K562 (cell line): ENCODE results near the gene NAV2. TPM values are rescaled to one million over a fixed set of nuclear protein-coding genes. Genes with fewer than 3 reads are reported as not detected.

Source experiments
- ATAC-seq: fragments of 200-7000 bp; cut with Tn5 transposase; 3 replicates; pipeline ENCODE4 v1.9.1; 2020; ENCODE audit warnings: moderate library complexity
- BruUV-seq: library from RNA; stranded (reverse); fragments of 400-500 nt; replicated peaks from 2 replicates; lab custom pipeline; 2021; lab: Mats Ljungman, UMichigan
- CTCF ChIA-PET: fragments of 300-600 bp; formaldehyde crosslinking; extraction: SDS; loops from one replicate; lab custom pipeline; 2021; ENCODE audit warnings: low intra/inter-chr PET ratio; lab: Yijun Ruan, JAX
- POLR2A ChIA-PET: fragments of 300-600, 350-650 bp; sonication (Branson Sonifier 250); formaldehyde crosslinking; extraction: SDS; loops from one replicate; lab custom pipeline; 2021; ENCODE audit warnings: antibody characterized with exemption, inconsistent platforms; lab: Yijun Ruan, JAX
- DNase-seq, 4 experiments: peaks; one replicate each; pipeline versions ENCODE4 v3.0.0 to v3.0.0-alpha.2; 2011 to 2018; ENCODE audit warnings: low spot score in 3 of 4, mixed read lengths in 3 of 4; ENCODE audit errors: extremely low read depth in 1 of 4
- FAIRE-seq: peaks from 2 replicates; lab custom pipeline; 2011; peaks lifted over from hg19 to GRCh38; lab: Jason Lieb, UNC
- H2AFZ ChIP-seq: 2 replicates; pipeline ENCODE4 v1.6.0; 2011; ENCODE audit warnings: low read depth, low read length, control low read depth, inconsistent platforms
- H3K27ac ChIP-seq: fragments of 200-600 bp; 3 replicates; pipeline ENCODE4 v1.8.0; 2011; ENCODE audit warnings: low read depth, mild to moderate bottlenecking, control low read depth, inconsistent platforms, low read length, moderate library complexity, mixed read lengths; ENCODE audit errors: extremely low read depth
- H3K27me3 ChIP-seq, 2 experiments: fragments of 300-600 bp in 1 of 2; 2 replicates in 1 of 2; 3 replicates in 1 of 2; pipeline versions ENCODE4 v1.6.0 to v1.8.0; 2011; ENCODE audit warnings: inconsistent platforms in 2 of 2, low read length in 2 of 2, mild to moderate bottlenecking in 1 of 2, mixed read lengths in 1 of 2, moderate library complexity in 1 of 2; ENCODE audit not compliant: control insufficient read depth in 2 of 2, insufficient read depth in 2 of 2
- H3K36me3 ChIP-seq: fragments of 300-600 bp; 3 replicates; pipeline ENCODE4 v1.8.0; 2011; ENCODE audit warnings: mild to moderate bottlenecking, low read length, inconsistent platforms; ENCODE audit not compliant: control insufficient read depth, insufficient read depth
- H3K4me1 ChIP-seq, 2 experiments: fragments of 200-600 bp in 1 of 2; replicated peaks in 1 of 2; 2 replicates in 1 of 2; 3 replicates in 1 of 2; pipeline versions ENCODE4 v1.5.1 to v1.8.0; 2011; ENCODE audit warnings: inconsistent platforms in 2 of 2, low read length in 2 of 2, mild to moderate bottlenecking in 1 of 2, mixed read lengths in 1 of 2, moderate library complexity in 1 of 2; ENCODE audit not compliant: control insufficient read depth in 2 of 2, insufficient read depth in 2 of 2
- H3K4me2 ChIP-seq: 2 replicates; pipeline ENCODE4 v1.6.1; 2011; ENCODE audit warnings: low read length, control low read depth, inconsistent platforms, mixed read lengths; ENCODE audit not compliant: insufficient read depth
- H3K4me3 ChIP-seq: fragments of 200-600 bp; sonication (generic), shearing (Covaris generic); 2 replicates; pipeline ENCODE4 v1.5.1; 2016; ENCODE audit warnings: control low read depth, inconsistent platforms
- H3K79me2 ChIP-seq: fragments of 200-600 bp; 3 replicates; pipeline ENCODE4 v1.8.0; 2011; ENCODE audit warnings: low read length, inconsistent platforms; ENCODE audit not compliant: control insufficient read depth, insufficient read depth
- H3K9ac ChIP-seq, 2 experiments: 2 replicates each; pipeline versions ENCODE4 v1.6.0 to v1.6.1; 2011; ENCODE audit warnings: low read depth in 2 of 2, low read length in 2 of 2, control low read depth in 1 of 2, inconsistent platforms in 1 of 2, mild to moderate bottlenecking in 1 of 2, mixed read lengths in 1 of 2; ENCODE audit not compliant: insufficient read depth in 1 of 2
- H3K9me1 ChIP-seq: one replicate; pipeline ENCODE4 v1.6.0; 2011; ENCODE audit warnings: inconsistent platforms, mild to moderate bottlenecking, low read length, moderate library complexity; ENCODE audit not compliant: control insufficient read depth, insufficient read depth
- H3K9me3 ChIP-seq: replicated peaks from 2 replicates; pipeline ENCODE4 v1.5.1; 2011; ENCODE audit warnings: low read depth, low read length, inconsistent platforms; ENCODE audit not compliant: control insufficient read depth, insufficient read depth
- H4K20me1 ChIP-seq: replicated peaks from 2 replicates; pipeline ENCODE4 v1.6.1; 2011; ENCODE audit warnings: low read length, inconsistent platforms, mixed read lengths; ENCODE audit not compliant: control insufficient read depth, insufficient read depth
- CHD2 ChIP-seq: IDR thresholded peaks from 2 replicates; pipeline ENCODE4 v1.6.1; 2011; ENCODE audit warnings: low read depth, low read length
- DACH1 ChIP-seq: fragments of 450-650 bp; IDR thresholded peaks from 2 replicates; pipeline ENCODE4 v1.6.1; 2018; ENCODE audit not compliant: partially characterized antibody
- JUNB ChIP-seq: fragments of 450-650 bp; formaldehyde crosslinking; conservative IDR thresholded peaks from 2 replicates; pipeline ENCODE4 v1.4.0; 2020; ENCODE audit warnings: mild to moderate bottlenecking
- MXI1 ChIP-seq: IDR thresholded peaks from 2 replicates; pipeline ENCODE4 v1.6.1; 2011; ENCODE audit warnings: low read depth, mild to moderate bottlenecking, improper control_type of control experiment, low read length
- SIRT6 ChIP-seq: IDR thresholded peaks from one replicate; pipeline ENCODE4 v1.6.1; 2012; ENCODE audit warnings: low read depth, mild to moderate bottlenecking, control low read depth, inconsistent platforms, low read length, moderate library complexity
- ZNF695 ChIP-seq: fragments of 450-650 bp; formaldehyde crosslinking; IDR thresholded peaks from 2 replicates; pipeline ENCODE4 v1.4.0; 2020; ENCODE audit warnings: mild to moderate bottlenecking, moderate library complexity
- WGBS: fragments of 100-300 bp; shearing (Covaris generic); methylation state at CpG from one replicate; pipeline ENCODE4 v1.1.6; 2016; ENCODE audit warnings: low coverage, mixed read lengths; ENCODE audit not compliant: insufficient coverage; ENCODE audit errors: missing lambda C conversion rate; 5-methylcytosine and 5-hydroxymethylcytosine counted together
- in situ Hi-C: fragments of 300-500 bp; cut with MboI; formaldehyde crosslinking; loops from 4 replicates; pipeline ENCODE4 v1.15.0; 2018; ENCODE audit warnings: inconsistent platforms, mixed read lengths
- intact Hi-C: fragments of 100-400 bp; cut with micrococcal nuclease; formaldehyde crosslinking; loops from 2 replicates; pipeline ENCODE4 v1.14.2; 2022
- polyA plus RNA-seq, 8 experiments: library from polyadenylated mRNA; depleted of rRNA in 4 of 8; stranded (reverse) in 5 of 8; unstranded in 3 of 8; fragments of >200 nt; fragmentation: Nextera tagmentation in 2 of 8; fragmentation: Illumina TruSeq in 1 of 8; extraction: Ambion mirVana in 2 of 8; extraction: Trizol in 1 of 8; gene quantifications; 2 replicates each; pipeline versions ENCODE4 v1.2.1 to v1.2.3, GENCODE V29; 2011 to 2014; ENCODE audit warnings: inconsistent platforms in 1 of 8, missing spikeins in 1 of 8
- total RNA-seq, 7 experiments: library from RNA; depleted of rRNA in 6 of 7; stranded (reverse); fragments of >200 nt in 6 of 7; fragmentation: Illumina TruSeq in 2 of 7; extraction: Trizol in 2 of 7; gene quantifications; 2 replicates each; pipeline versions ENCODE4 v1.2.1 to v1.2.3, GENCODE V29; 2011 to 2021; ENCODE audit warnings: low replicate concordance in 1 of 7
- TF ChIP-seq, protein P1 (sequence below): fragments of 250-450 bp; sonication (Bioruptor Pico); IDR thresholded peaks from 2 replicates; pipeline ENCODE4 v1.8.0; 2021; ENCODE audit warnings: moderate library complexity, mild to moderate bottlenecking, inconsistent platforms
- TF ChIP-seq, protein P2 (sequence below): fragments of 200-800 bp; sonication (Bioruptor generic); IDR thresholded peaks from 2 replicates; pipeline ENCODE4 v1.6.1; 2017; ENCODE audit warnings: missing genetic modification characterization, missing compliant biosample characterization
- TF ChIP-seq, protein P3 (sequence below), 2 experiments: fragments of 450-650 bp in 1 of 2; IDR thresholded peaks; 2 replicates each; pipeline ENCODE4 v1.6.1; 2011 to 2017; ENCODE audit warnings: low read depth in 2 of 2, antibody characterized with exemption in 1 of 2, borderline replicate concordance in 1 of 2, low read length in 1 of 2, mild to moderate bottlenecking in 1 of 2, mixed read lengths in 1 of 2; ENCODE audit not compliant: control insufficient read depth in 1 of 2

The NAV2 gene
- total and polyA plus RNA-seq, 9 of the 15 experiments (the other 6 are each of a cell fraction or from before 2014, with no cell fraction given): 0.03 to 0.35 (median 0.05) TPM

- no peak for TF ChIP-seq CHD2
- TF ChIP-seq DACH1: no peak
- no peak for TF ChIP-seq SIRT6
- TF ChIP-seq MXI1: no peak
- no peak for TF ChIP-seq ZNF695
- TF ChIP-seq, protein P1, sequence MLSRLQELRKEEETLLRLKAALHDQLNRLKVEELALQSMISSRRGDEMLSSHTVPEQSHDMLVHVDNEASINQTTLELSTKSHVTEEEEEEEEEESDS (CRISPR knock-in tag): no peak
- TF ChIP-seq, protein P2, sequence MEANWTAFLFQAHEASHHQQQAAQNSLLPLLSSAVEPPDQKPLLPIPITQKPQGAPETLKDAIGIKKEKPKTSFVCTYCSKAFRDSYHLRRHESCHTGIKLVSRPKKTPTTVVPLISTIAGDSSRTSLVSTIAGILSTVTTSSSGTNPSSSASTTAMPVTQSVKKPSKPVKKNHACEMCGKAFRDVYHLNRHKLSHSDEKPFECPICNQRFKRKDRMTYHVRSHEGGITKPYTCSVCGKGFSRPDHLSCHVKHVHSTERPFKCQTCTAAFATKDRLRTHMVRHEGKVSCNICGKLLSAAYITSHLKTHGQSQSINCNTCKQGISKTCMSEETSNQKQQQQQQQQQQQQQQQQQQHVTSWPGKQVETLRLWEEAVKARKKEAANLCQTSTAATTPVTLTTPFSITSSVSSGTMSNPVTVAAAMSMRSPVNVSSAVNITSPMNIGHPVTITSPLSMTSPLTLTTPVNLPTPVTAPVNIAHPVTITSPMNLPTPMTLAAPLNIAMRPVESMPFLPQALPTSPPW (CRISPR knock-in tag): no peak
- TF ChIP-seq, protein P3, sequence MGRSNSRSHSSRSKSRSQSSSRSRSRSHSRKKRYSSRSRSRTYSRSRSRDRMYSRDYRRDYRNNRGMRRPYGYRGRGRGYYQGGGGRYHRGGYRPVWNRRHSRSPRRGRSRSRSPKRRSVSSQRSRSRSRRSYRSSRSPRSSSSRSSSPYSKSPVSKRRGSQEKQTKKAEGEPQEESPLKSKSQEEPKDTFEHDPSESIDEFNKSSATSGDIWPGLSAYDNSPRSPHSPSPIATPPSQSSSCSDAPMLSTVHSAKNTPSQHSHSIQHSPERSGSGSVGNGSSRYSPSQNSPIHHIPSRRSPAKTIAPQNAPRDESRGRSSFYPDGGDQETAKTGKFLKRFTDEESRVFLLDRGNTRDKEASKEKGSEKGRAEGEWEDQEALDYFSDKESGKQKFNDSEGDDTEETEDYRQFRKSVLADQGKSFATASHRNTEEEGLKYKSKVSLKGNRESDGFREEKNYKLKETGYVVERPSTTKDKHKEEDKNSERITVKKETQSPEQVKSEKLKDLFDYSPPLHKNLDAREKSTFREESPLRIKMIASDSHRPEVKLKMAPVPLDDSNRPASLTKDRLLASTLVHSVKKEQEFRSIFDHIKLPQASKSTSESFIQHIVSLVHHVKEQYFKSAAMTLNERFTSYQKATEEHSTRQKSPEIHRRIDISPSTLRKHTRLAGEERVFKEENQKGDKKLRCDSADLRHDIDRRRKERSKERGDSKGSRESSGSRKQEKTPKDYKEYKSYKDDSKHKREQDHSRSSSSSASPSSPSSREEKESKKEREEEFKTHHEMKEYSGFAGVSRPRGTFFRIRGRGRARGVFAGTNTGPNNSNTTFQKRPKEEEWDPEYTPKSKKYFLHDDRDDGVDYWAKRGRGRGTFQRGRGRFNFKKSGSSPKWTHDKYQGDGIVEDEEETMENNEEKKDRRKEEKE (IDR thresholded peaks at IDR 0.05; ENCODE audit: borderline replicate concordance in 1 of 2, control insufficient read depth in 1 of 2, low read depth in 2 of 2, low read length in 1 of 2): no peak
- no peak for TF ChIP-seq JUNB
- FAIRE-seq: no peak
- intact Hi-C loops (no loop called here), in situ Hi-C loops (no loop called here)
- H3K4me3 ChIP-seq: no peak overlapping the region
- no peaks in the 10 kb centered on the region for H3K9me3 ChIP-seq
- no peak overlapping the region for H3K27ac ChIP-seq
- DNase-seq: no peak
- H3K4me2 ChIP-seq: no peak overlapping the region
- ATAC-seq: no peak
- no peak overlapping the region for H2AFZ ChIP-seq
- H3K79me2 ChIP-seq: no peaks in the 10 kb centered on the region
- peaks cover 3 to 5% of the 10 kb centered on the region in 2 experiments; a peak in 2 of 5 replicates for H3K4me1 ChIP-seq
- WGBS: 48% methylated on average over 3 of the region's 3 CpGs
- no peak overlapping the region for H3K9ac ChIP-seq
- H3K36me3 ChIP-seq: no peaks in the 10 kb centered on the region
- POLR2A ChIA-PET: interaction anchor here (1.2 kb wide), 1 partner anchor 8 kb away, joined by 4 read pairs; no protein-coding TSS in a partner anchor
- BruUV-seq: no TSS peak
- H4K20me1 ChIP-seq: no peaks in the 10 kb centered on the region
- H3K27me3 ChIP-seq: peaks cover 2 to 10% of the 10 kb centered on the region in 2 experiments; a peak in 2 of 5 replicates
- CTCF ChIA-PET: no interaction called here
- no peaks in the 10 kb centered on the region for H3K9me1 ChIP-seq
Observed at GRCh38 chr11:20004866-20005265, 292.2 kb downstream of the NAV2 start.
